ENCODE data around the gene SP7. TPM values are rescaled to one million over a fixed set of nuclear protein-coding genes. Genes with fewer than 3 reads are reported as not detected.

SP7 gene
- total RNA-seq, 1 experiment from 2014 or later, result not detected

DNA sequence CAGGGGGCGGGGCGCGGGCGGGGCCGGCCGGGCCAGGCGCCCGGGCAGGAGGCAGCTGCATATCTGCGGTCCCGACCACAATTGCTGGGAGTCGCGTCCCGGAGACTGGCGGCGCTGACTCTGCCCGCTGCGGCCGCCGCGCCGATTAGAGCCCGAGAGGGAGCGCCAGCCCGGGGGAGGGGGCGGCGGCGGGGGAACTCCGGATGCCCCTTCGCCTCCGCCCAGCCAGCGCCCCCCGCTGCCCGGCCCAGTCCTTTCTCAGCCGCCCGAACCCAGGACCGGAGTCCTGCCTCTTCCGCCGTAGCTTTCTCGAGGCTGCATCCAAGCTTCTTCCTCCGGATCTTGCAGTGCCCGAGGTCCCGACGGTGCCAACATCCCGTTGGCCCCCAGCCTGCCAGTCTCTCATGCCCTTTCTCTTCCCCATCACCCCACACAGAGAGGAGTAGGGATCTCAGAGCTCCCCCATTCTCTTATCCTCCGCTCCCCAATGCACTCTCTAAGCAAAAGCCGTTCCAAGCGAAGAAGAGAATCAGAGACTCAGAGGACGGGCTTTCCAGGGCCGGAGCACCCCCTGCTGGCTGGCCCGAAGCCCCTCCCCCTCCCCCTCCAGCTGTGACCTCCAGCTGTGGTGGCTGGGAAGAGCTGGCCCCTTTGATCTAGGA, 8.8 kb upstream of the SP7 start:
- Histone ChIP-seq H3K56ac (ENCODE audit: insufficient read length, low read depth, low read length) (no peak overlapping the region), H3K79me2 (ENCODE audit: insufficient read depth, low read length) (no peaks in the 10 kb centered on the region), H3K4ac (ENCODE audit: low read depth, low read length) (no peak overlapping the region), H3K4me2 (ENCODE audit: insufficient read depth, insufficient read length, low read length) (peak overlapping the region; percentile 84), H2BK20ac (ENCODE audit: low read depth, low read length, poor library complexity, severe bottlenecking) (no peak overlapping the region), H2AFZ (ENCODE audit: low read length) (no peak overlapping the region), H2BK15ac (ENCODE audit: low read depth, low read length) (no peak overlapping the region), H3T11ph (ENCODE audit: low read length) (no peak overlapping the region), H4K8ac (replicated peaks; ENCODE audit: insufficient read length, low read depth, low read length) (no peak overlapping the region), H2AK5ac (ENCODE audit: insufficient read length, low read length) (no peak overlapping the region), H3K4me1 (ENCODE audit: insufficient read depth, low read length) (no peaks in the 10 kb centered on the region), H3K27me3 (ENCODE audit: insufficient read depth, low read length) (no peaks in the 10 kb centered on the region), H3K9ac (ENCODE audit: extremely low read depth, insufficient read length, low read length) (no peak overlapping the region), H2BK120ac (ENCODE audit: low read depth, low read length, poor library complexity, severe bottlenecking) (no peak overlapping the region), H3K14ac (ENCODE audit: insufficient read depth, low read length) (no peak overlapping the region), H4K20me1 (ENCODE audit: control insufficient read depth, insufficient read depth, insufficient read length) (no peaks in the 10 kb centered on the region), H3K23me2 (ENCODE audit: insufficient read length, low read depth, low read length, poor library complexity, severe bottlenecking) (peaks cover 15% of the 10 kb centered on the region), H3K18ac (ENCODE audit: insufficient read length, low read depth, low read length) (no peak overlapping the region), H3K27ac (ENCODE audit: insufficient read length, low read depth, low read length) (no peak overlapping the region), H4K5ac (ENCODE audit: insufficient read length, low read depth, low read length) (no peak overlapping the region), H3K79me1 (ENCODE audit: insufficient read depth, low read depth, low read length, poor library complexity, severe bottlenecking) (no peaks in the 10 kb centered on the region), H2BK12ac (ENCODE audit: insufficient read length, low read depth, low read length) (no peak overlapping the region), H4K91ac (ENCODE audit: insufficient read length, low read depth, low read length) (no peak overlapping the region), H3K9me3 (ENCODE audit: control insufficient read depth, low read depth, low read length) (no peaks in the 10 kb centered on the region), H3K23ac (ENCODE audit: insufficient read length, low read depth, low read length) (no peak overlapping the region), H2BK5ac (ENCODE audit: insufficient read length, low read length) (no peak overlapping the region)
- TF ChIP-seq, protein P1, sequence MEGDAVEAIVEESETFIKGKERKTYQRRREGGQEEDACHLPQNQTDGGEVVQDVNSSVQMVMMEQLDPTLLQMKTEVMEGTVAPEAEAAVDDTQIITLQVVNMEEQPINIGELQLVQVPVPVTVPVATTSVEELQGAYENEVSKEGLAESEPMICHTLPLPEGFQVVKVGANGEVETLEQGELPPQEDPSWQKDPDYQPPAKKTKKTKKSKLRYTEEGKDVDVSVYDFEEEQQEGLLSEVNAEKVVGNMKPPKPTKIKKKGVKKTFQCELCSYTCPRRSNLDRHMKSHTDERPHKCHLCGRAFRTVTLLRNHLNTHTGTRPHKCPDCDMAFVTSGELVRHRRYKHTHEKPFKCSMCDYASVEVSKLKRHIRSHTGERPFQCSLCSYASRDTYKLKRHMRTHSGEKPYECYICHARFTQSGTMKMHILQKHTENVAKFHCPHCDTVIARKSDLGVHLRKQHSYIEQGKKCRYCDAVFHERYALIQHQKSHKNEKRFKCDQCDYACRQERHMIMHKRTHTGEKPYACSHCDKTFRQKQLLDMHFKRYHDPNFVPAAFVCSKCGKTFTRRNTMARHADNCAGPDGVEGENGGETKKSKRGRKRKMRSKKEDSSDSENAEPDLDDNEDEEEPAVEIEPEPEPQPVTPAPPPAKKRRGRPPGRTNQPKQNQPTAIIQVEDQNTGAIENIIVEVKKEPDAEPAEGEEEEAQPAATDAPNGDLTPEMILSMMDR (conservative IDR thresholded peaks at IDR 0.05), result peak; percentile 24; the same call in 2 of the 3 replicates
- DNase-seq, result peak; percentile 74
- H3K4me3 Mint-ChIP-seq, result peak overlapping the region; percentile 84 to 95
- H3K27ac Mint-ChIP-seq, result peak overlapping the region in 2 of 3 experiments; percentile 23 to 61; a peak in 2 of 7 replicates
- WGBS (ENCODE audit: extremely low coverage, insufficient read length, low lambda C conversion rate), result no CpG with 5 or more reads among the region's 50 CpGs
- peaks cover 62% of the 10 kb centered on the region for H3K27me3 Mint-ChIP-seq (ENCODE audit: low read depth)
- H3K4me1 Mint-ChIP-seq, result peaks cover 18% of the 10 kb centered on the region in 2 experiments
- no peaks in the 10 kb centered on the region; a peak in 1 of 5 replicates for H3K9me3 Mint-ChIP-seq
- H3K36me3 Mint-ChIP-seq (ENCODE audit: insufficient read depth in 1 of 3, low read depth in 3 of 3), result no peaks in the 10 kb centered on the region
